Glutamatergic neuron (in vitro differentiated cells): ENCODE results near the gene CYB561A3. TPM values are rescaled to one million over a fixed set of nuclear protein-coding genes. Genes with fewer than 3 reads are reported as not detected.

Experiments
- DNase-seq: peaks from one replicate; pipeline ENCODE4 v3.0.0; 2022
- H3K27ac Mint-ChIP-seq: one replicate; pipeline ENCODE4 v1.8.0; 2020; ENCODE audit warnings: mild to moderate bottlenecking, mixed read lengths, inconsistent platforms; ENCODE audit not compliant: unreplicated experiment
- H3K27me3 Mint-ChIP-seq: one replicate; pipeline ENCODE4 v1.8.0; 2020; ENCODE audit warnings: mild to moderate bottlenecking, moderate library complexity, mixed read lengths, inconsistent platforms; ENCODE audit not compliant: unreplicated experiment
- H3K36me3 Mint-ChIP-seq: one replicate; pipeline ENCODE4 v1.8.0; 2020; ENCODE audit warnings: mild to moderate bottlenecking, mixed read lengths, inconsistent platforms; ENCODE audit not compliant: unreplicated experiment
- H3K4me1 Mint-ChIP-seq: one replicate; pipeline ENCODE4 v1.8.0; 2020; ENCODE audit warnings: mild to moderate bottlenecking, low read depth, mixed read lengths, inconsistent platforms; ENCODE audit not compliant: unreplicated experiment
- H3K4me3 Mint-ChIP-seq: one replicate; pipeline ENCODE4 v1.8.0; 2020; ENCODE audit warnings: mild to moderate bottlenecking, mixed read lengths, inconsistent platforms; ENCODE audit not compliant: unreplicated experiment
- H3K9me3 Mint-ChIP-seq: one replicate; pipeline ENCODE4 v1.8.0; 2020; ENCODE audit warnings: mild to moderate bottlenecking, moderate library complexity, mixed read lengths, inconsistent platforms; ENCODE audit not compliant: unreplicated experiment
- total RNA-seq: library from RNA; stranded (reverse); fragmentation: NEBNext Ultra II Directional; extraction: Animal tissue kit (Norgen Biotek cat#: 25700); gene quantifications from one replicate; pipeline ENCODE4 v1.2.1, GENCODE V29; 2021; ENCODE audit not compliant: unreplicated experiment
- TF ChIP-seq, protein P1 (sequence below): fragments of 200-600 bp; sonication (generic); IDR thresholded peaks from one replicate; pipeline ENCODE4 v1.5.0; 2021; ENCODE audit not compliant: partially characterized antibody, unreplicated experiment

CYB561A3 gene
- total RNA-seq, 1 donor from 2014 or later: 20.6 TPM

DNA sequence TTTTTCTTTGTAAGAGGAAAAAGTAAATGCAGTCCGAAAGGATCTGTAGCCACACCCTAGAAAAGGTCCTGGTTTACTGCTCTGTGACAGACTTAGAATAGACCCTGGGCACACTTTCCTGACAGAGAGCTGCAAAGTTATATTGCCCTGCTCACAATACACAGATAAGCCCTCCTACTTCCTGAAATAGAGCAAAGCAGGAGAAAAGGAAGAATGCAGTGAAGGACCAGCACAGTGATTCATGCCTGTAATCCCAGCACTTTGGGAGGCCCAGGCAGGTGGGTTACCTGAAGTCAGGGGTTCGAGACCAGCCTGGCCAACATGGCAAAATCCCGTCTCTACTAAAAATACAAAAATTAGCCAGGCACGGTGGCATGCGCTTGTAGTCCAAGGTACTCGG, 2.2 kb downstream of the CYB561A3 start:
- Mint-ChIP-seq H3K36me3 (no peaks in the 10 kb centered on the region), H3K4me3 (no peak overlapping the region), H3K27me3 (no peaks in the 10 kb centered on the region), H3K4me1 (peaks cover 12% of the 10 kb centered on the region), H3K9me3 (peaks cover 9% of the 10 kb centered on the region), H3K27ac (no peak overlapping the region)
- TF ChIP-seq, protein P1, sequence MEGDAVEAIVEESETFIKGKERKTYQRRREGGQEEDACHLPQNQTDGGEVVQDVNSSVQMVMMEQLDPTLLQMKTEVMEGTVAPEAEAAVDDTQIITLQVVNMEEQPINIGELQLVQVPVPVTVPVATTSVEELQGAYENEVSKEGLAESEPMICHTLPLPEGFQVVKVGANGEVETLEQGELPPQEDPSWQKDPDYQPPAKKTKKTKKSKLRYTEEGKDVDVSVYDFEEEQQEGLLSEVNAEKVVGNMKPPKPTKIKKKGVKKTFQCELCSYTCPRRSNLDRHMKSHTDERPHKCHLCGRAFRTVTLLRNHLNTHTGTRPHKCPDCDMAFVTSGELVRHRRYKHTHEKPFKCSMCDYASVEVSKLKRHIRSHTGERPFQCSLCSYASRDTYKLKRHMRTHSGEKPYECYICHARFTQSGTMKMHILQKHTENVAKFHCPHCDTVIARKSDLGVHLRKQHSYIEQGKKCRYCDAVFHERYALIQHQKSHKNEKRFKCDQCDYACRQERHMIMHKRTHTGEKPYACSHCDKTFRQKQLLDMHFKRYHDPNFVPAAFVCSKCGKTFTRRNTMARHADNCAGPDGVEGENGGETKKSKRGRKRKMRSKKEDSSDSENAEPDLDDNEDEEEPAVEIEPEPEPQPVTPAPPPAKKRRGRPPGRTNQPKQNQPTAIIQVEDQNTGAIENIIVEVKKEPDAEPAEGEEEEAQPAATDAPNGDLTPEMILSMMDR: no peak
- DNase-seq: no peak

DNA sequence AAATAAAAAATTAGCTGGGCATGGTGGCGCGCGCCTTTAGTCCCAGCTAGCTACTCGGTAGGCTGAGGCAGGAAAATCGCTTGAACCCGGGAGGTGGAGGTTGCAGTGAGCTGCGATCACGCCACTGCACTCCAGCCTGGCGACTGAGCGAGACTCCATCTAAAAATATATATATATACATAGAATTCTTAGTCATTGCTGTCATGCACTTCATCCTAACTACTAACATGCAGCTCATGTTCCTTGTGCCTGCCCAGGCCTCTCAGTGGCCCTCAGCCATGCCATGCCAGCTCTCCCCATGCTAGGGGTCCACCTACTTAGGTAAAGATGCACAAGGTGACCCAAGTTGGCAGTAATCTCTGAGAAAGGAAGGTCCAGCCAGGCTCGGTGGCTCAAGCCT, 3.1 kb downstream of the CYB561A3 start:
- H3K4me3 Mint-ChIP-seq: no peak overlapping the region
- TF ChIP-seq, protein P1: no peak
- H3K9me3 Mint-ChIP-seq: peaks cover 9% of the 10 kb centered on the region
- no peaks in the 10 kb centered on the region for H3K36me3 Mint-ChIP-seq
- H3K27me3 Mint-ChIP-seq: no peaks in the 10 kb centered on the region
- no peak overlapping the region for H3K27ac Mint-ChIP-seq
- DNase-seq: no peak
- peaks cover 10% of the 10 kb centered on the region for H3K4me1 Mint-ChIP-seq

DNA sequence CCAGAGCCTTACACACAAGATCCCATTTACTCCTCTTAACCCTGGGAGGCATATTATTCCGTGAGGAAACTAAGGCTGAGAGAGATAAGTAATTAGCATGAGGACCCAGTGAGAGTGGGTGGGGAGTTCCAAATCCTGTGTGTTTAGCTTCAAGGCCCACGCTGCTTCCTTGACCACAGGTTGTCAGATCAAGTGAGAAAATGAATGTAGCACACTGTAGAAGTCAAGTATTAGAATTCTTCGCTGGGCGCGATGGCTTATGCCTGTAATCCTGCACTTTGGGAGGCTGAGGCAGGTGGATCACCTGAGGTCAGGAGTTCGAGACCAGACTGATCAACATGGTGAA, 3.8 kb downstream of the CYB561A3 start:
- Mint-ChIP-seq H3K9me3 (peaks cover 9% of the 10 kb centered on the region), H3K4me1 (peaks cover 7% of the 10 kb centered on the region), H3K27me3 (no peaks in the 10 kb centered on the region), H3K36me3 (no peaks in the 10 kb centered on the region), H3K4me3 (no peak overlapping the region), H3K27ac (no peak overlapping the region)
- TF ChIP-seq, protein P1: no peak
- DNase-seq: no peak

DNA sequence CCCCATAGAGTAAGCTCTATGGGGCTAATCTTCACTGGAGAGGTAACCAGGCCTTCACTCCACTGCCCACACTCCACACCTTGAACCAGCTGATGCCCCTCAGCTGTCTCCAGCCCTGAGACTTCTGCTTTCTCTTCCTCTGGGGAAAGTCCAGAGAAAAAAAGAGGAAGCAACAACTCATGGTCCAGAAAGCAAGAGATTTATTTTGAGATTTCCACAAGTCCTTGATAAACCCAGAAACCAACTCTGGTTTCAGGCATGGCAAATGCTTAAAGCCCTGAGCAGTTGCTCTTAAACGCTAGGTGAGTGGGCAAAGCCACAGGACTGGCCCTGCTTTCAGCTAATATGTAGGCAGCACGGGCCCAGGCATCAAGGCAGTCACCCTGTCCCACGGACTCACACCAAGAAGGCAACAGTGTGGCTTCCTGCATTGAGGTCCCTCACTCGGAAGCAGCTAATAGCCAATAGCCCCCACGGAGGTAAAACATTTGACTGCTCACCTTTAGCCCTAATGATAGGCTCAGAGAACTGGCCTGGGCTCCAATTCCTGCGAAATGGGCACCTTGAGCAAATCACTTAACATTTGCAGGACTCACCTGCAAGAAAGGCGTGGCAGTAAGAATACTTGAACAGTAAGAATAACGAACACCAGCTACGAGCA, 4.3 kb downstream of the CYB561A3 start:
- DNase-seq: no peak
- Mint-ChIP-seq H3K4me1 (peaks cover 3% of the 10 kb centered on the region), H3K36me3 (no peaks in the 10 kb centered on the region), H3K27me3 (no peaks in the 10 kb centered on the region), H3K9me3 (peaks cover 8% of the 10 kb centered on the region), H3K4me3 (no peak overlapping the region), H3K27ac (no peak overlapping the region)
- TF ChIP-seq, protein P1: no peak

DNA sequence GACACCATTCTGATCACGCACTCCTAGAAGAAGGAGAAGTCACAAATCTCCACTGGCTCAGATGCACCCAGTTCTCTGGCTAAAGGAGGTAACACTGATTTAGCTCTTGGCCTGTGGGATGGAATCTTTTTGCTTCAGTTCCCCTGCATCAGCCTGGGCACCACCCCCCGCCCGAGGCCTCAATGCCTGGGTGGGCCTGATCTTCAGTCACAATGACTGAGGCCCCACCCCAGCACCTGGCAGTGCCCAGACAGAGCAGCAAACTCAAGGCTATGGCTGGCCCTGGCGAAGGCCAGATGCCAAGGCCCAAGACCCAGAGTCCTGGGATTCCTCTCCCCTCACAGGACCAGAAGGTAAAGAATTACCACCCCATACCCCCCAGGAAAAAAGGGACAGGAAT, 5.0 kb downstream of the CYB561A3 start:
- TF ChIP-seq, protein P1: no peak

More for the DNA sequence above, 5.0 kb downstream of the CYB561A3 start:
- Mint-ChIP-seq H3K9me3 (peaks cover 7% of the 10 kb centered on the region), H3K4me3 (no peak overlapping the region), H3K36me3 (no peaks in the 10 kb centered on the region), H3K27ac (no peak overlapping the region), H3K4me1 (peaks cover 3% of the 10 kb centered on the region), H3K27me3 (no peaks in the 10 kb centered on the region)
- no peak for DNase-seq
